ENCODE measurements around the gene SYNJ1. TPM values are rescaled to one million over a fixed set of nuclear protein-coding genes. Genes with fewer than 3 reads are reported as not detected.
A peak's percentile ranks its signal among the peaks of the same experiment; 100 is the strongest.
"Not testable (repeated sequence)": the region's sequence is repeated elsewhere in the genome, so short reads cannot be mapped to it uniquely, and the experiment has no call there.

SYNJ1 gene
- 11.4 and 23.5 TPM in 2 replicates for total RNA-seq

DNA sequence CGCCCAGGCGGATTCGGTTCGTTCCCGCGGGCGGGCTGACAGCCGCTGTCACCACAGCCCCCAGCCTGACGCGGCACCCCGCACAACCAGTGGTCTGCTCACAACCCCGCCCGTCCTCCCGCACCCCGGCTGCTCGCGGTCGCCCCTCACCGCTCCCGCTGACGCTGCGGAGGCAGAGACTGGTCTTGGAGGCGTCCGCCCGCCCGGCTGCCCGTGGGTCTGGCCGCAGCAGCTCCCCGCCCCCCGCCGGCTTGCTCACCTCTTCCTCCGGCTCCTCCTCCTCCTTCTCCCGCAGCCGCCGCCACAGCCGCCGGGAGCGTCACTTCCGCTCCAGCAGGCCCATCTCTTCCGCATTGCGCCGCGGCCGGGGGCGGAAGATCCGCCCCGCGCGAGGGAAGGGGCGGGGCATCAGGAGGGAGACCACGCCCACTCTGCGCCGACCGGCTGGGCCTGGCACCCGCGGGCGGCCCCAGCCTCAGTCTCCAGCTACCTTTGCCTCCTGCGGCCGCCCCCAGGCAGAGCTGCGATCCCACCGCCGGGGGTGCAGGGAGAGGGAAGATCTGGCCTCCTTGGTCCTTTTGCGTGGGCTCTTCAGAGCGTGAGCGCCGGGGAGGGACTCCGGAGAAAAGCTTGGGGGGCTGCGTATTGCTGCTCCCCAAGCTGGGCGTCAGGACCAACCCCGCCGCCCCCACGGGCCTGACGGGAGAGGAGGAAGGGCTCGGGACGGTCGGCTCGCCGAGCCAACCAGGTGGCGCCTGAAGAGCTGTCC lies at the start of gene SYNJ1:
Gene SYNJ1 (minus strand): TSS at position 327 of the 769 bp plus-strand sequence. CDS start 1,118 bp downstream, outside the sequence.
- peak; percentile 97 for DNase-seq

DNA sequence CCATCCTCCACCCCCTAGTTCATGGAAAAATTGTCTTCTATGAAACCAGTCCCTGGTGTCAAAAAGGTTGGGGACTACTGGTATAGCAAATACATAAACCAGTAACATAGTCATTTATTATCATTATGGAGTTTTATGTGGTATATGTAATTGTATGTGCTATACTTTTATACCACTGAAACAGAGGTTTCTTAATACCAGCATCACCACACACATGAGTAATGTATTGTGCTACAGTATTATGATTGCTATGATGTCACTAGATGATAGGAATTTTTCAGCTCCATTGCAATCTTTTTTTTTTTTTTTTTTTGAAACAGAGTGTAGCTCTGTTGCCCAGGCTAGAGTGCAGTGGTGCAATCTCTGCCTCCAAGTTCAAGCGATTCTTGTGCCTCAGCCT lies 49.5 kb upstream of the SYNJ1 start:
- no peak for DNase-seq

GRCh38 chr21:32776743-32777142 lies 48.9 kb upstream of the SYNJ1 start:
- DNase-seq = no peak

DNA sequence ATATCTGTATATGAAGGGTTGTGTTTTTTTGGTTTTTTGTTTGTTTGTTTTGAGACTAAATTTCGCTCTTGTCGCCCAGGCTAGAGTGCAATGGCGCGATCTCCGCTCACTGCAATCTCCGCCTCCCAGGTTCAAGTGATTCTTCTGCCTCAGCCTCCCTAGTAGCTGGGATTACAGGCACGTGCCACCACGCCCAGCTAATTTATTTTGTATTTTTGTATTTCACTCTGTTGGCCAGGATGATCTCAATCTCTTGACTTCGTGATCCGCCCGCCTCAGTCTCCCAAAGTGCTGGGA lies 45.2 kb upstream of the SYNJ1 start:
- not testable (repeated sequence) for DNase-seq

GRCh38 chr21:32772281-32773047 lies 44.7 kb upstream of the SYNJ1 start:
- peak; percentile 55 for DNase-seq

DNA sequence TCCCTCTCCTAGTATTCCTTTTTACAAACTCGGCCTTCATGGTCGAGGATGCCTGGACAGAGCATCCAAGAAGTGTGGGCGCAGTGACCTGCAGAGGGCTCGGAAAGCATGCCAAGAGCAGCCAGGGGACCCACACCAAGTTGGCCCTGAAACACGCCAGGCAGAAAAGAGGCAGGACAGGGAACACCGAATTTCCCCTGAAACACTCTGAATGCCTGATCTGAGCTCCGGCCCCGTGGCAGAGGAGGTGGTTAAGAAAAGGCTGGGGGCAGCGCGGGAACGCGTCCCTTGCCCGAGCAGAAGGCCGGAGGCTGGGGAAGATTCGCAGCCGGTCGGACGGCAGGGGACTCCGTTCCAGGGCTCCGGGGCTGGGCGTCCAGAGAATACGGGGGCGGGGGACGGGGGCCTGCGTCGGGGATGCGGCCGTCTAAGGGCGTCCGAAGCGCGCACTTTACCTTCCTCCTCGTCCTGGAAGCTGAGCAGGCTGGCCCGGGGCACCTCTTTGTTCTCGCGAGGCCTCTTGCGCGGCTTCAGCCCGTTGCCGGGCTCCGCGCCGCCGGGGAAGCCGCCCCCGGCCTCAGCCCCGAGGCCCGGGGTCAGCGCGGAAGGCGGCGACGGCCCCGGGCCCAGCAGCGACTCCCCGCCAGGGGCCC lies 43.2 kb upstream of the SYNJ1 start:
- DNase-seq = peak; percentile 79

DNA sequence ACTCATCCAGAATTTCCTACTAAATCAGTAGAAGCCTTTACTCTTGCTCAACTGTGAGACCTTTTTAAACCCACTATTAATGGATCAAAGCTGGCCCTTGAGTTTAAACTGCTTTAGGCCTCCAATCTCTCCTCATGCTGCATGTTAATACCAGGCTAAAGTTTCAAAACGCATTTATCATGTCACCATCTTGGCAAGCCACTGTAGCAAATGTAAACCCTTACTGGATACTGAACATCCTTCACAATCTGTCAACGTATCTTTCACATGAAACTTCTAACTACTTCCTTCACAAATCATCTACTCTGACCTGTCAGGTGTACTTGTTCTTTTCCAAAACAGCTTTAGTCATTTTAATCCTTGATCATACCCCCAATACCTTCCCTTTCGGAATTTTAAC lies 40.7 kb upstream of the SYNJ1 start:
- DNase-seq = no peak

DNA sequence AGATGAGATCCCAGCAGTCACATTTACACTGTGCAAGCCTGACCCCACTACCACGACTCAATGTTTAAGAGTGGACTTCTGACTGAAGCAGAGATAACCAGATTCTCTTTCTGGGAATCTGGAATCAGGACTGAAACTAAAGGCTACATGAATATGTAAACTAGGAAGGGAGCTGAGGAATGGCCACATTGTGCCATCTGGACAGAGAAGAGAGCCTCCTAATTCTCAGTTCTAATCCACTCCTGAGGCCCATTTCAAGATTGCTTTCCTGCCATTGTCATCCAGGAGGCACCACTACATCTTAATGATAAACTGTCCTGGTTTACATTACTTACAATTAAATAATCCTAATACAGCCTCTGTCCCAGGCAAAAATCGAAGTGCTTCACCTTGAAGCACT lies 37.2 kb upstream of the SYNJ1 start:
- no peak for DNase-seq

- no peak for DNase-seq
These were observed 36.4 kb upstream of the SYNJ1 start for GRCh38 chr21:32764186-32764585.

GRCh38 chr21:32757804-32758203 lies 30.0 kb upstream of the SYNJ1 start:
- no peak for DNase-seq

DNA sequence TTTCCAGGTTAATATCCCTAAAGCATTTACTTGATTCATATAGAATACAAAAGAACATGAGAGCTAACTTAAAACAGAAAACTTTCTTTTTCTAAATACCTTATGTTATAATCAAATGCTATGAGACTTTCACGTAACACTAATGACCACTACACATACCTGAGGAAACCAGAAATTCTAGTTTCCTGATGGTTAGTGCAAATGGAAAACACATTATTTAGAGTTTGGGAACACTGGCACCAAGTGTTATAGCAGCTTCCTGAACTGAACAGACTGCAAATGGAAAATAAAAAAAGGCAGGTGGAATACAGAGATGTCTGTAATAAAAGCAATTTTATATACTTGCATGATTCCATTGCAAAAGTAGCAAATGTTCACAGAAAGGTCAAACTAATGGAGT lies 28.3 kb upstream of the SYNJ1 start:
- DNase-seq = no peak

DNA sequence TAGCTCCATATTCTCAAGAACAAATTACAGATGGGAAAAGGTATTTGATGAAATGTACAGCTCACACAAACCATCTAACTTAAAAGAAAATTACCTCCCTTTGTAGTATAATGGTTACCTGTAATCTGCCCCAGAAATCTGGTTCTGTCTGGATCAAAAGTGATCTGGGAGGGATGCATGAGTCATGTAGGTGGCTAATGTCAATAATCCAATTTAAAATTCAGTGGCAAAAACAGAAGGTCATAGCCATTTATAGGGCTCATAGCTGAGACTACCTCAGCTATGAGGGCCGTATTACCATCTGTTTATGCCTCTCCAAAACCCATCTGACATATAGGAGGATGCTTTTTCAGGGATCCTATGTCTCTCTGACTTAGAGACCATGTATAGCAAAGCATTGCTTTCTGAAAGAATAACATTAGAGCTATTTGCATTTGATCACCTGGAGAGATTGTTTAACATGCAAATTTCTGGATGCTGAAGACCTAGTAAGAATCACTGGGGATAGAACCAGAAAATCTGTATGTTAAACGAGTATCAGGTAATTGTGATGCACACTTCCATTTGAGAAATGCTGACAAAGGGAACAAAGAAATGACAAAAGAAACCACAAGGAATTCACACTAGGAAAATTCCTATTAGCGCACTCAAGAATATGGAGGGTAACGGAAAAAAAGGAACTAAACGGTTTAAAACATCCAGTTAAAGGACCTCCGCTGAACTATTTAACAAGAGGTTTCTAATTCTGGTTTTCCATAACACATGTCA lies 26.2 kb upstream of the SYNJ1 start:
- DNase-seq = no peak

DNA sequence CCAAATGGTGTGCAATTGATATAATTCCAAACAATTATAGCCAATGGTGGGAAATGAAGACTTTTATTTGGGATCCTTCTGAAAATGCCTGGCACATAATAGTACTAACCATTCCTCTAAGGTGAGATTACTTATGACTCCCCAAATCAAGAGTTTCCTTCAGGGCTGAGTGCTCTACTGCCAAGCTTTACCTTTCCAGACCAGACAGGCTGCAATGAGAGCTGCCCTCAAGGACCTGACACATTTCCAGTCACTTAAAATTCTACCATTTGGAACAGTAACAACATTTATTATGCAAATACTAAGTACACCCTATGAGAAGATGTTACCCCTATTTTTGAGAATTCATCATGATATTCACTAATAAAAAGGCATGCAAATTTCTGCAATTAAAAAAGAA lies 22.6 kb upstream of the SYNJ1 start:
- no peak for DNase-seq

DNA sequence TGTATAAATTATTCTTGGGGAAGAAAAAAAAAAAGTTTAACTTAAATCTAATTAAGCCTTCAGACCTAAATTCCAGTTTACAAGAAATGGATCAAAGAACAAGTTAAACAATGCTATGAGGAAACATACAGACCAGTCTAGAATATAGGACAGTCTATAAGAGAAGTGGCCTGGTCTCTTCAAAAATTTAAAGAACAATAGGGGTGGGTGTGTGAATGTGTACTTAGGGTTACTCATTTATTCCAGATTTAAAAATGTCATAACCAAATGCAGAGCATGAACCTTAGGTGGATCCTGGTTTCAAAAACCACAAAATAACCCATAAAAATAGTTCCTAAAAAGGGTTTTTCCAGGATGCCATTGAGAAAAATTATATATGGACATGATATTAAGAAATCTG lies 21.8 kb upstream of the SYNJ1 start:
- DNase-seq = no peak

- no peak for DNase-seq
These were observed 20.7 kb upstream of the SYNJ1 start for GRCh38 chr21:32748529-32748928.

- no peak for DNase-seq
These were observed 19.6 kb upstream of the SYNJ1 start for GRCh38 chr21:32747396-32747795.

- not testable (repeated sequence) for DNase-seq
These were observed 18.9 kb upstream of the SYNJ1 start for GRCh38 chr21:32746711-32747110.

GRCh38 chr21:32742396-32742795 lies 14.6 kb upstream of the SYNJ1 start:
- DNase-seq = no peak

GRCh38 chr21:32741336-32741735 lies 13.5 kb upstream of the SYNJ1 start:
- DNase-seq = no peak

DNA sequence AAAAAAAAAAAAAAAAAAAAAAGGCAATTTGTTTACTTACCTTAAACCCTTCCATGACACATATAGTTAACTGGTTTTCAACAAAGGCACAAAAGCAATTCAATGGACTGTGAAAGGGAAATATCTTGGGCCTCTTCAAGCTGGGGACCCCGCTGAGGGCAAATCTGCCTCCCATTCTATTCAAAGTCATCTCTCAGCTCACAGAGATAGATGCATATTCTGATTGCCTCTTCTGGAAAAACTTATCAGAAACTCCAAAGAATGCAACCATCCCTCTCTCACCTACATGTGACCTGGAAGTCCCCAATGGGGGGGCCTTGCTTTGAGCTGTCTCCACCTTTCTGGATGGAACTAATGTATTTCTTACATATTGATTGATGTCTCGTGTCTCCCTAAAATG lies 12.1 kb upstream of the SYNJ1 start:
- DNase-seq = no peak

- not testable (repeated sequence) for DNase-seq
These were observed 8.3 kb upstream of the SYNJ1 start for GRCh38 chr21:32736083-32736482.

GRCh38 chr21:32735524-32735923 lies 7.7 kb upstream of the SYNJ1 start:
- DNase-seq = no peak

GRCh38 chr21:32733990-32734613 lies 6.3 kb upstream of the SYNJ1 start:
- no peak for DNase-seq

Data from dermis blood vessel endothelial cell (primary cell).